ENCODE results near the gene SDK1. TPM values are rescaled to one million over a fixed set of nuclear protein-coding genes. Genes with fewer than 3 reads are reported as not detected.
"Not testable (repeated sequence)": the region's sequence is repeated elsewhere in the genome, so short reads cannot be mapped to it uniquely, and the experiment has no call there.

The SDK1 gene
- total RNA-seq, 2 experiments from 2014 or later: 0.20 to 0.25 TPM

- DNase-seq; H3K27me3 Mint-ChIP-seq; ATAC-seq (ENCODE audit: low read depth); H3K27ac Mint-ChIP-seq; H3K4me1 Mint-ChIP-seq; H3K36me3 Mint-ChIP-seq; H3K4me3 Mint-ChIP-seq; H3K9me3 Mint-ChIP-seq; POLR2A ChIA-PET: not testable (repeated sequence)
These were observed 959.1 kb downstream of the SDK1 start for GRCh38 chr7:4260116-4260515.

GRCh38 chr7:4260867-4261600 lies 960.0 kb downstream of the SDK1 start:
- H3K4me1 Mint-ChIP-seq: no peaks in the 10 kb centered on the region
- no peak overlapping the region for H3K4me3 Mint-ChIP-seq
- H3K9me3 Mint-ChIP-seq: peaks cover 4% of the 10 kb centered on the region
- H3K36me3 Mint-ChIP-seq: no peaks in the 10 kb centered on the region
- no peak for ATAC-seq (ENCODE audit: low read depth)
- H3K27me3 Mint-ChIP-seq: peaks cover 6% of the 10 kb centered on the region
- H3K27ac Mint-ChIP-seq: no peak overlapping the region
- POLR2A ChIA-PET: no interaction called here
- no peak for DNase-seq

- DNase-seq (no peak), ATAC-seq (ENCODE audit: low read depth) (no peak)
- Mint-ChIP-seq H3K27me3 (peaks cover 6% of the 10 kb centered on the region), H3K4me3 (no peak overlapping the region), H3K4me1 (no peaks in the 10 kb centered on the region), H3K9me3 (peaks cover 4% of the 10 kb centered on the region), H3K27ac (no peak overlapping the region), H3K36me3 (no peaks in the 10 kb centered on the region)
- POLR2A ChIA-PET: no interaction called here
These were observed 960.5 kb downstream of the SDK1 start for GRCh38 chr7:4261601-4261960.

DNA sequence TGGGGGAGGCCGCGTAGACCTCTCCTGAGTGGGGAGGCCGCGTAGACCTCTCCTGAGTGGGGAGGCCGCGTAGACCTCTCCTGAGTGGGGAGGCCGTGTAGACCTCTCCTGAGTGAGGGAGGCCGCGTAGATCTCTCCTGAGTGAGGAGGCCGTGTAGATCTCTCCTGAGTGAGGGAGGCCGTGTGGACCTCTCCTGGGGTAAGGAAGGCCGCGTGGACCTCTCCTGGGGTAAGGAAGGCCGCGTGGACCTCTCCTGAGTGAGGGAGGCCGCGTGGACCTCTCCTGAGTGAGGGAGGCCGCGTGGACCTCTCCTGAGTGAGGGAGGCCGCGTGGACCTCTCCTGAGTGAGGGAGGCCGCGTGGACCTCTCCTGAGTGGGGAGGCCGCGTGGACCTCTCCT lies 963.2 kb downstream of the SDK1 start:
- POLR2A ChIA-PET; H3K4me1 Mint-ChIP-seq; ATAC-seq (ENCODE audit: low read depth); H3K27ac Mint-ChIP-seq; H3K9me3 Mint-ChIP-seq; DNase-seq; H3K27me3 Mint-ChIP-seq; H3K4me3 Mint-ChIP-seq; H3K36me3 Mint-ChIP-seq: not testable (repeated sequence)

- Mint-ChIP-seq H3K4me1 (no peaks in the 10 kb centered on the region), H3K36me3 (no peaks in the 10 kb centered on the region), H3K27ac (no peak overlapping the region), H3K27me3 (peaks cover 6% of the 10 kb centered on the region), H3K4me3 (no peak overlapping the region), H3K9me3 (peaks cover 1% of the 10 kb centered on the region)
- POLR2A ChIA-PET: no interaction called here
- DNase-seq (no peak), ATAC-seq (ENCODE audit: low read depth) (no peak)
These were observed 964.0 kb downstream of the SDK1 start for GRCh38 chr7:4265066-4265465.

GRCh38 chr7:4265676-4266075 lies 964.6 kb downstream of the SDK1 start:
- Mint-ChIP-seq H3K36me3 (no peaks in the 10 kb centered on the region), H3K4me3 (no peak overlapping the region), H3K27ac (no peak overlapping the region), H3K4me1 (no peaks in the 10 kb centered on the region), H3K27me3 (peaks cover 6% of the 10 kb centered on the region), H3K9me3 (peaks cover 1% of the 10 kb centered on the region)
- ATAC-seq (ENCODE audit: low read depth) (no peak), DNase-seq (no peak)
- POLR2A ChIA-PET: no interaction called here

DNA sequence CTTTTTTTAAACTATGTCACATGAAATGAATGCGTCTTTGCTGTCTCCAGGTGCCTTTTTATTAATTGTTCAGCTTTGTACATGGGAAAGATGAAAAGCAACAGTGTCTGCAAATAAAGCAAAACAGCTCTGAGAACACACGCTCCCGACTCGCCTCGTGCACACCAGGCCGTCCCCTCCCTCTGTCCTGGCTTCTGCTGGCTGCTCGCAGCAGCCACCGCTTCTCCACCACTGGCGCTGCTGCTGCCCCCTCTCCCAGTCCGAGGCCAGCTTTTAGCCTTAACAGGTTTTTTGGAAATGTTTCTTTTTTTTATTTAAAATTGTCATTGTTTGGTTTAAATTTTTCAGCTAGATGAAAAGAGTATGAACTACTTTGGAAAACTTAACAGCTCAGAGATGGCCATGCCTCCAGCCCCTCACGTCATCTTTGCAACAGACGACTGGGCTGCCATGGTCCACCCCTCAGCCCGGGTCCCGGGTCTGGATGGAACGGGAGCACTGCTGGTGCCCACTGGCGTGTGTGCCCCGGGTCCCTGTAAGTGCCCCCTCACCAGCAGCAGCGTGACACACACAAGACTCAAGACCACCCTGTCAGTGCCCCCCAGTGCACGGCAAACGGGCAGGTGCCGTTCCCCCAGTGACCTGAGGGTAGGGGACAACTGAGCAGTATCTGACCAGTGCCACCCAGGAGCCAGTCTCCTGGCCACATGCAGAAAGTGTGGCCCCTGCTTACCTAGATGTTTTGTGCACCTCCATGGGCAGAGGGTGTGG lies 965.4 kb downstream of the SDK1 start:
- H3K27ac Mint-ChIP-seq: no peak overlapping the region
- ATAC-seq (ENCODE audit: low read depth): no peak
- no peak overlapping the region for H3K4me3 Mint-ChIP-seq
- H3K9me3 Mint-ChIP-seq: peaks cover 1% of the 10 kb centered on the region
- no peak for DNase-seq
- H3K4me1 Mint-ChIP-seq: no peaks in the 10 kb centered on the region
- peaks cover 6% of the 10 kb centered on the region for H3K27me3 Mint-ChIP-seq
- no peaks in the 10 kb centered on the region for H3K36me3 Mint-ChIP-seq
- POLR2A ChIA-PET: no interaction called here

DNA sequence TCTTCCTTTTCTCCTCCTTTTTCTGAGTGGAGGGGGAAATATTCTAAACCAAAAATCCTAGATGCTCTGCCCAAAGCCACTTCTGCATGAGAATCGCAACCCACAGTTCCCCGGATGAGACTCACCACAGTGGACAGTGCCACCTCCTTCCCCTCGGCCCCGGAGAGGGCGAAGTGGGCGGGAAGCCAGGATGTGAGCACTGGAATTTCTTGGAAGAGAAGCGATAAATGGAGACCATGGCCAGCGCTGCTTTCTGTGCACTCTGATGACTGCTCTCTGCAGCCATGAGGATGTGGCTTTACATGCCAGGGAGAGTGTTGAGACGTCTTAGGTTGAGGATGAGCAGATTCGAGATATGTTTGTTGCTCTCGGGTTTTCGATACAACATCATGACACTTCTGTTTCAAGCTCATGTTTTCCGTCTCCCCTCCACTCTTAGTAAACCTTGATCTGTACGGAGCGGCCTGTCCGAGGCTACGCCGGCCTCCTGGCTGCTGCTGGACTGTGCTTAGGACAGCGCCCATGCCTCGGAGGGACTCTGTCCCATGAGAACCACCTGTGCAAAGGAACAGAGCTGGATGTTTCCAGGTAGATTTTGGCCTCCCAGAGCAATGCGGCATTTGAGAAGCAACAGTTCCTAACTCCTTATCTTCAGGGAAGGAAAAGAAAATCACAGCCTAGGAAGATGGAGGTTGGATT lies 966.4 kb downstream of the SDK1 start:
- POLR2A ChIA-PET: no interaction called here
- Mint-ChIP-seq H3K9me3 (peaks cover 1% of the 10 kb centered on the region), H3K4me1 (no peaks in the 10 kb centered on the region), H3K27ac (no peak overlapping the region), H3K27me3 (peaks cover 6% of the 10 kb centered on the region), H3K36me3 (no peaks in the 10 kb centered on the region), H3K4me3 (no peak overlapping the region)
- ATAC-seq (ENCODE audit: low read depth) (no peak), DNase-seq (no peak)

DNA sequence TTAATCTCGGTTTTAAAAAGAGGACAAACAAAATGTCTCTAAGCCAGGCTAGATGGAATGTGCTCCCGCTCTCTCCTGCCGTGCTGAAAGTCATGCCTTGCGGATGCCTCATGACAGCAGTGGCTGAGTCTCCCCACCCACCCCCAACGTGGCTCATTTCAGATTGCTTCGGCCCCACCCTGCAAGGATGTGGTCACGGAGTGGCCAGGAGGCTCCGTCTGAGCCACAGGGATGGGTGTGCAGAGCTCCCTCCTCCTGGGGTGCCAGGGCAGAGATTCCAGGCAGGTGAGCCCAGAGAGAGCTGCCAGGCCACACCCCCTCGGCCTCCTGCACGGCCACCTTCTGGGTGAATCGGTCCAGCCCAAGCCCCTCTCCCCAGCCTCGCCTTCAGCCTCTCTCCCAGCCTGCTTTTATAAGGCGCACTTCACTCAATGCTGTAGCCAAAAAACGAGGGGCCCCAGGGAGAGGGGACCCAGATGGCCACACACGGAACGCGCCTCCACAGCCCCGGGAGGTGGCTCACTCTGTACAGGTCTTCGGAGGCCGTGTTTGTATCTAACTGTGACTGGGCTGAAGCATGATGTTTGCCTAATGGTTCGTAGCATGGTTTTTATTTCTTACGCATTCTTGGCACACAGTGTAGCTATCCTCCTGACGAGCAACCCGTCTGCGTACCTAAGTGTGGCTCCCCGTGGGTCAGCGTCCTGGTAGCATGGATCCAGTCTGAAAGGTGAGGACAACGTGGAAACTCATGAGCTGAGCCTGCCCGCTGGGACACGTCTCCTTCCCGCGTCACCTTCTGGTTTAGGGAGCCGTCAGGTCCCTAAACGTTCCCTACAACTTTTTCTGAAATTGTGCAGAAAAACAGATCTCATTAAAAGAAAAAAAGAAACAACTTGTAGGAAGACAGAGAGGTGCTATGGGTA lies 967.3 kb downstream of the SDK1 start:
- H3K27me3 Mint-ChIP-seq: peaks cover 6% of the 10 kb centered on the region

DNA sequence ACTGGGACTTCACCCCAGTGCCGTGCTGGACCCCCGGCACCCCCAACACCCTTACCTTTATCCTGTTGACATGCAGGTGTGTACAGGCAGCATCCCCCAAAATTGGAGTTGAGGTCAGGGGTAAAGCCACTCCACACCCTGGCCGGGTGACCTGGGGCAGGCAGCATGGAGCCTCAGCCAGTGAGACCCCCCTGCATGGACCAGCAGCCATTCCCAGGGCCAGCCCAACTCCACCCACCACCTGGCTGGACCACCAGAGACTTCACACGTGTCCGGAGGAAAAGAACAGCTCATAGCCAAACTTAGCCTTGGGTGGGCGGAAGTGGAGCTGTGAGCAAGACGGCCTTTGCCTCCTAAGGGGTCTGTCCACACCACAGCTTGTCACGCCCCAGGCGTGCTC lies 968.0 kb downstream of the SDK1 start:
- POLR2A ChIA-PET: no interaction called here
- H3K27ac Mint-ChIP-seq: no peak overlapping the region
- no peaks in the 10 kb centered on the region for H3K4me1 Mint-ChIP-seq
- DNase-seq (no peak), ATAC-seq (ENCODE audit: low read depth) (no peak)
- H3K27me3 Mint-ChIP-seq: peaks cover 6% of the 10 kb centered on the region
- no peak overlapping the region for H3K4me3 Mint-ChIP-seq
- H3K36me3 Mint-ChIP-seq: no peaks in the 10 kb centered on the region
- peaks cover 1% of the 10 kb centered on the region for H3K9me3 Mint-ChIP-seq

More for the DNA sequence above, 967.3 kb downstream of the SDK1 start:
- Mint-ChIP-seq H3K36me3 (no peaks in the 10 kb centered on the region), H3K4me1 (no peaks in the 10 kb centered on the region), H3K9me3 (peaks cover 1% of the 10 kb centered on the region), H3K4me3 (no peak overlapping the region), H3K27ac (no peak overlapping the region)
- POLR2A ChIA-PET: no interaction called here
- DNase-seq (no peak), ATAC-seq (ENCODE audit: low read depth) (no peak)

GRCh38 chr7:4269746-4270145 lies 968.7 kb downstream of the SDK1 start:
- Mint-ChIP-seq H3K4me3 (no peak overlapping the region), H3K9me3 (peaks cover 2% of the 10 kb centered on the region), H3K4me1 (no peaks in the 10 kb centered on the region), H3K36me3 (no peaks in the 10 kb centered on the region), H3K27ac (no peak overlapping the region), H3K27me3 (peaks cover 6% of the 10 kb centered on the region)
- ATAC-seq (ENCODE audit: low read depth): no peak
- POLR2A ChIA-PET: no interaction called here
- DNase-seq: no peak

- Mint-ChIP-seq H3K4me3 (no peak overlapping the region), H3K9me3 (peaks cover 2% of the 10 kb centered on the region), H3K4me1 (no peaks in the 10 kb centered on the region), H3K27ac (no peak overlapping the region), H3K36me3 (no peaks in the 10 kb centered on the region), H3K27me3 (peaks cover 6% of the 10 kb centered on the region)
- ATAC-seq (ENCODE audit: low read depth) (no peak), DNase-seq (no peak)
- POLR2A ChIA-PET: no interaction called here
These were observed 969.2 kb downstream of the SDK1 start for GRCh38 chr7:4270268-4270667.

Data from activated naive CD8-positive, alpha-beta T cell treated with anti-CD3 and anti-CD28 coated beads, Interleukin-2, amount 10 ng/mL, durations not matched to agents 7 days and 5 days (primary cell).